SKM-1 treated with dmso at 0.1 percent for 144 hours (cell line): ENCODE data around the gene CLIC5.

ENCODE experiments used
- DNase-seq: peaks from one replicate; lab custom pipeline; 2025; ENCODE audit not compliant: unreplicated experiment; lab: John Stamatoyannopoulos, UW

Gene CLIC5

DNA sequence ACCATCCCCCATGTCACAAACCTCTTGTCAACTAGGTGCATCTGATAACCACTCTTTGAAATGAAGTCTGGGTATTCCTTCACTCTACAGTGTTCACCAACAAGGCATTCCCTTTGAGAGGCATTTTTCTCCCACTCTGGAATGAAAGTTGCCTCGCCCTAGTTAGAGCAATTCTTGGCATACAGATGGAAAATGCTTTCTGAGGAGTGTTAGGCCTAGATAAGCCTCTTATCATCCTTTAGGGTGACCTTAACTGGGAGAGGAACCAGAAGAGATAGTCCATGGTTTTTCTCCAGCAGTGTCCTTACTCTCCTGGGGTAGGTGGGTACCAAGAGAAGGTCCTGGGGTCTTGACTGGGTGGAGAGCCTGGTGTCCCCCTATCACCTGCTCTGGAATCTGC is 14.8 kb downstream of the CLIC5 start:
- no peak for DNase-seq

DNA sequence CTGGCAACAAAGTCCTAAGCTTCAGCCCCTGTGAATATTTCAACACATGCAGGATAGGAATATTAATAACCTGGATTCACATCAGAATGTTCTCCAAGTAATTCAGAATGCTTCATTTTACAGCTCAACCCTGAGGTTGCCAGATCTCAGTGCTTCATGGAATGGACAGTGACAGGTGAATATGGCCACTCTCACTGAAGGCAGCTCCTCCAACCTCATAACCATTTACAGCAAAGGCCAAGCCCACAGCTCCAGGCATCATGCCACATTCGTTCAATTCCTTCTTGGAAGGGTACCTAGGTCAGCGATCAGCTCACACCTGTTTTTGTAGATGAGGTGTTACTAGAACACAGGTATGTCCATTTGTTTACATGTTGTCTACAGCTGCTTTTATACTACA is 17.1 kb downstream of the CLIC5 start:
- no peak for DNase-seq

DNA sequence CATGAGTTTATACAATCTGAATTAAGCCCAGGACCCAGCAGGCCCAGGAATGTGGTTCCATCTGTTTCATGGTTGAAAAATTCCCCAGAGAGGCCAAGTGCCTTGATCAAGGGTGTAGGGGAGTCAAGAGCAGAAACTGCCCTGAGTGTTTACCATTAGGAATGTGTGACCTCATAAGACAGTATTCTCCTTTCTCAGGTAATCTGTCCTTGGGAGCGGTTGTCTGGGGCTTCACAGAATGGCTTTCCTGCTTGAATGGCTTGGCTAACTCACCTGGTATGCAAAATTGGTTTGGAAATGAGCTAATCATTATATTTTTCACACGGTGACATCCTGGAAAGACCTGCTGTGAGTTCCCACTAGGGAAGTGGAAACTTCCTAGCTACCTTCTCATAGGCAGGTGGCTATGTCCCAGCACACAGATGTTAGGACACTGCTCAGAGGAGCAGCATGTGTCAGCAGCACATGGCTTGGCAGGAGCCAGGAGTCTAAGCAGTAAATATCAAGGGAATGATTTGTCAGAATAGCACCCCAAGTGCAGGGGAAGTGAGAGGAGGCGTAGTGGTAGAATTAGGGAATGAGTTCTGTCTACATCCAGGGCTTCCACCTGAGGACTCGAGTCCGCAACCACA is 17.7 kb downstream of the CLIC5 start:
- DNase-seq = no peak

DNA sequence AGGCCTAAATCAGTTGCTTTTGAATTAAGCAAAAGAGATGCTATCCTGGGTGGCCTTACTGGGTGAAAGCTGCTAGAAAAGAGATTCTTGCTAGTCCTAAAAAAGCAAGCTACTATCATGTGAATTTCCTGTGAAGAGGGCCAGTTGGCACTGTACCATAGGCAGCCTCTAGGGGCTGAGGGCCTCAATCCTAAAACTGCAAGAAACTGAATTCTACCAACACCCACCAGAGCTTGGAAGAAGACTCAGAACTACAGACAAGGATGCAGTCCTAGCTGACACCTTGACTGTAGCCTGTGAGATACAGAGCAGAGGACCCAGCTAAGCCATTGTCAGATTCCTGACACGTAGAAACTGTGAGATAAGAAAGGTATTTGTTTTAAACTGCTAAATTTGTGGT is 24.5 kb downstream of the CLIC5 start:
- DNase-seq = no peak

DNA sequence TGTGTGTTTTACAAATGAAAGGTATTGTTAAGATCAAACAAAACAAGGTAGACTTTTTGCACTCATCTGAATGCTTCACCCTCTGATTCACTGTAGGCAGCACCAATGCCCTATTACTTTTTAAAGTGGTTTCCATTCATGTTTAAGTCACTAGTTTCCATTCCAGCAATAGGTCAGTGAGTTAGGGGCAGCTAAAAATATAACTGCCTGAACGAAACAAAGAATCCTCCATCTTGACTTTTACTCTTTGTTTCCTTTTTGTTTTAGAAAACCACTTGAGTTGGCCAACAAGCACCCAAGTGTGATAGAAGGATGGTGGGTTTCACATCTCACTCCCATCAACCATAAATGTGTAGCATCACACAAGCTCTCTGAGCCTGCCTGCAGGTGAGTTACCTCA is 25.5 kb downstream of the CLIC5 start:
- DNase-seq = no peak

DNA sequence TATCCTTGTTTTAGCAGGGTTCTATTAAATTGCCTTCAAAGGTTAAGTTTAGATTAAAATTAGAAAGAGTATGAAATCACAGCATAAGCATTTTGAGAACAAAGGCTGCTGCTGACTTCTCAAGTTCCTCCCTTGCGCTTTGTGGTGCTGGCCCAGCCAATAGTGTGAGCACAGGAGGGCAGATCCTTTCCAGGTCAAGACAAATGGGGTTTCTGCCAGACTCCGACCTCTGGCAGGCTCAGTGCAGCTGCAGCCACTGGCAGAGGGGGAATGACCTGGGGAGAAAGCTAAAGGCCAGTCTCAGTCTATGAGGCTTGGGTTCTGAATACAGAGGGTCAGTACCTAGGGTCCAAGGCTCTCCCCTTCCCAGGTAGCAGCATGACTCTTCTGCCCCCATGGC is 27.0 kb downstream of the CLIC5 start:
- DNase-seq = no peak

DNA sequence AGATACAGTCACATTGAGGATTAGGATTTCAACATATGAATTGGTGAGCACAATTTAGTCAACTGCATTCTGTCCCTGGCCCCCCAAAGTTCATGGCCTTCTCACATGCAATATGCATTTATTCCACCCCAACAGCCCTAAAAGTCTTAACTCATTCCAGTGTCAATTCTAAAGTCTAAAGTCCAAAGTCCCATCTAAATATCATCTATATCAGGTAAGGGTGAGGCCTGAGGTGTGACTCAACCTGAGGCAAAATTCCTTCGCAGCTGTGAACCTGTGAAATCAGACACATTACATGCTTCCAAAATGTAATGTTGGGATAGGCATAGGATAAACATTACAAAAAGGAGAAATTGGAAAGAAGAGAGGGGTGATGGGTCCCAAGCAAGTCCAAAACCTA is 27.8 kb downstream of the CLIC5 start:
- no peak for DNase-seq

DNA sequence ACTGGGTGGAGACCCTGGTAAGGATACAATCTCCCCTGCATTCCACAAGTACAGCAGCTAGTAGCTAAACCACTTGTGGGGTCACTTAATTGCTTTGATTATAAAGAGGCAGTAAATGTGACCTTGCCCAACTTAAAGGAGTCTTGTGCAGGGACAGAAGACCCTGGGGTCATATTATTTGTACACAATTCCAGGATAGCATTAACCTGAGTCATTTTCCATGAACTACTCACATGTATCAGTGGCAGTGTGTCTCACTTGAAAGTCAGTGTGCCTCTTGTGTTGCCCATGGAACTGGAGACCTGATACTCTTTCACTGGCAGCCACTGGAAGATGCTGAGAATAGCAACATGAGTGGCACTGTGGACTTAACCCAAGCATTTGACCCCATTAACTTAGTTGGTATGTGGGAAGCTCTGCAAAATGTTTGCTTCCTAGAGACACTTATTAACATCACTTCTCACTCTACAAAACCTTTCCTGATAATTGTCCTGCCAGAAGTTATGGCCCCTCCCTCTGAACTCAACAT is 28.9 kb downstream of the CLIC5 start:
- DNase-seq = no peak

DNA sequence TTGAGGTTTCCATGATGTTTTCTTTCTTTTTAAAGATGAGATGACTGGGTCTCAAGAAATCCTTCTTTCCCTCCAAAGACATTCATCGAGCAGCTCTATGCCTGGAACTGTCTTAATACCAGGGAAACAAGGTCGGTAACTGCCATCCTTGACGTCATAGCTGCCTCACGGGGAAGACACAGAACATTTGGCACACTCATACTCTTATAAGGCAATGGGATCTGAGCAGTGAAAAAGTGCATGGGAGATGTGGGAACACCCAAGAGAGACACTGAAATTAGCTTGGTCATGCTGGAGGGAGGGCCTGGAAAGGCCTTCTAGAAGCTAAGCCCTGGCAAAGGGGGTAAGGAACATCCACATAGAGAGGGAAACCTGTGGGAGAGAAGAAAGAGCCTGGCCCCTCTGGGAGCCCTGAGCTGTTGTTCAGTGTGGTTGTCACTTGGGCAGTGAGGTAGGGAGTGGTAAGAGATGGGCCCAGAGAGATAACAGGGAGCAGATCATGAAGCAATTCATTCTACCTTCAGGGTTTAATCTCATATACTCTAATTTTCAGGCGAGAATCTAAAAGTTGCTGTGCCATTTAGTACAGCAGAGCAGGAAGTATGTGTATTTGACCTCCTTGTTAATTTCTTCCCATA is 30.8 kb downstream of the CLIC5 start:
- no peak for DNase-seq

DNA sequence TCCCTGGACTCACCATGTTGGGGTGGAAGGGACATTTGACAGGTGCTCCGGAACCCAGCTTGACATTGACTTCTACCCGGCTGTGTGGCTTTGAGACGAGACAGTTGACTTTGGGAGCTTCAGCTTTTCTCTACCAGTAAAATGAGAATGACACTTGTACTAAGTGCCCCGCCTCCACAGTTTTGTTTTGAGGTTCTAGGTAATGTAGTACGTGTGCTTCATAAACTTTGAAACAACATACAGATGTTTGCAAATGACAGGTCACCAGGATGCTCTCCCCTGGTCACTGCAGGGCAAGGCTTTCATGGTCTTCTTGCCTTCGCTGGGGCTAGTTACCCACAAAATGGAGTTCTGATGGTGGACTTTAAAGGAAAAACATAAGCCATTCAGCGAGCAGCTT is 31.3 kb downstream of the CLIC5 start:
- DNase-seq = no peak

DNA sequence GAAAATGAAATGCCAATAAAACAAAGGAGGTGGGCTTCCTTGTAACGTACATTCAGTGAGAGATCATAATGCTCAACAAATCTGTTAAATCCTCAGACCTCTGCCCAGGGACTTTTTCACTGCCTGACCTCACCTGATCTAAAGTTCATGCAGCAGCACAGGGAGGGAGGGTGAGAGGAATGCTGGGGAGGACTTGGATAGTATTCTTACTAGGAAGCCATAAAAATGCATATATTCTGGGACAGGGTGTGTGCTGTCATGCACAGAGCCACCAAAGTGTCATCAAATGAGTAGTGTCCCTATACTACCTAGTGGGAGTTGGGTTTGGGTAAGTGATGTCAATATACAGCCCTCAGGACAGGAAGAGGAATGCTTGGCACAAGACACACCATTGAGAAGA is 32.6 kb downstream of the CLIC5 start:
- DNase-seq = no peak

DNA sequence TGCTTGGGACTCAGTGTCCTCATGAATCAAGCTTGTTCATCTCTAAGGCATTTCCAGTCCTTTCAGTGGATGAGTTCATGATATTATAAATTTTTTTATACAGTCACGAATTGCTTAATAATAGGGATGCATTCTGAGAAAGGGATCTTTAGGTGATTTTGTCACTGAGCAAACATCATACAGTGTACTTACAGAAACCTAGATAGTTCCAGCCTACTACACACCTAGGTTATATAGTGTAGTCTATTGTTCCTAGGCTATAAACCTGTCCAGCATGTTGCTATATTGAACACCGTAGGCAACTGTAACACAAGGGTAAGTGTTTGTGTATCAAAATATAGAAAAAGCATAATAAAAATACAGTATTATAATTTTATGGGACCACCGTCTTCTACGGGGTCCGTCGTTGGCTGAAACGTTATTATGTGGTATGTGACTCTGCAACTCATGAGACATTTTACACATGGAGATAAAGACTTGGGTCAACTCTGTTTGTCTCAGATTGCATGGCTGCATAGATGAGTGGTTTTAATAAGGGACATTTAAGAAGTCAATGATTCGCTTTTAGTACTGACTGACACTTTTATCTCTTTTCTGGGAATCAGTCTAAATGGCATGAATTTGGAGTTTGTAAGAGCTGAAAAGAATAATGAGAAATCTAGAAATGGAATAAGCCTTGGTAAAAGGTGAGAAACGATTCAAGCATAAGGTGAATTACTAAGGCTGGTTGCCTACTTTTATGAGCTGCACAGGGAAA is 33.2 kb downstream of the CLIC5 start:
- no peak for DNase-seq

DNA sequence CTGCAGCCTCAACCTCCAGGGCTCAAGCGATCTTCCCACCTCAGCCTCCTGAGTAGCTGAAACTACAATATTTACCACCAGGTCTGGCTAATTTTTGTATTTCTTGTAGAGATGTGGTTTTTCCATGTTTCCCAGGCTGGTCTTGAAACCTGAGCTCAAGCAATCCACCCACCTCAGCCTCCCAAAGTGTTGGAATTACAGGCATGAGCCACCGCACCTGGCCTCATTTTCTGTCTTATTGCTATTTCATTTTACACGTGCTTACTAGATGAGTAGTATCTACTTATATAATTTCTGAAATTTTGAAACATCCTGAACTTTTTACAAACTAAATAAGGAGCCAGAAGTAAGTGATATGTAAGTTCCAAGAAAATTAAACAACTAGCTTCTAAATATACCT is 34.6 kb downstream of the CLIC5 start:
- no peak for DNase-seq

DNA sequence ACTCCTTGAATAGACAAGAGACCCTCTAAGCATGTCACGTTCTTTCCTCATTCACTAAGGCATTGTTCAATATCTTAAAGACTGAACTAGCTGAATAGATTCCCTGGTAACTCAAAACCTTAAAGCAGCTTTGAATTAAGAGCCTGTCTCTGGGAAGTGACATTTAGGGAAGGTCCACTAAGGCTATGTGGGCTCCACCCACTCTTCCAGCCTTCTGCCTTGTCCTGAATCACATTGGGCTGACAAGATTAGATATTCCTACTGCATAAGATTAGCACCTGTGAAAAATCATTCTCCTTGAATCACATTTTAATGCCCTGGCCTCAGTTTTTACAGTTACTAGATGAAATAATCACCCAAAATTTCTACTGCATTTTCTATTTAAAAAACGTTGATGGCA is 36.3 kb downstream of the CLIC5 start:
- DNase-seq = no peak

DNA sequence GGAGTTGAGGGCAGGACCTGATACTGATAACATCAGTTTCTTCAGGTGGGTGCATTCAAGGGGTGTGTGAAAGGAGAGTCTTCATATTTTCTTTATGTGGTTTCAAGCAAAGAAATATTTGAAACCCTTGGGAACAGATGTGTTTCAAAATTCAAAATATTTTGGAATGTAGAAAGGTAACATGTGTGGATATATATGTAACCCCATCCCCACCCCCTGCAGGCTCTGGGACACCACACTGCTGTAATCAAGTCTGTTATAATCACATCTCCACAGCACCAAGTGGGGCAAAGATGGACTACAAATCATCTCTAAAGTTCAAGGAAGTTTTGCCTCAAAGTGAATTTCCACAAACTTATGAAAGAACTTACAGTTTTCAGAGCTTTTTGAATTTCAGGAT is 41.1 kb downstream of the CLIC5 start:
- DNase-seq = no peak

DNA sequence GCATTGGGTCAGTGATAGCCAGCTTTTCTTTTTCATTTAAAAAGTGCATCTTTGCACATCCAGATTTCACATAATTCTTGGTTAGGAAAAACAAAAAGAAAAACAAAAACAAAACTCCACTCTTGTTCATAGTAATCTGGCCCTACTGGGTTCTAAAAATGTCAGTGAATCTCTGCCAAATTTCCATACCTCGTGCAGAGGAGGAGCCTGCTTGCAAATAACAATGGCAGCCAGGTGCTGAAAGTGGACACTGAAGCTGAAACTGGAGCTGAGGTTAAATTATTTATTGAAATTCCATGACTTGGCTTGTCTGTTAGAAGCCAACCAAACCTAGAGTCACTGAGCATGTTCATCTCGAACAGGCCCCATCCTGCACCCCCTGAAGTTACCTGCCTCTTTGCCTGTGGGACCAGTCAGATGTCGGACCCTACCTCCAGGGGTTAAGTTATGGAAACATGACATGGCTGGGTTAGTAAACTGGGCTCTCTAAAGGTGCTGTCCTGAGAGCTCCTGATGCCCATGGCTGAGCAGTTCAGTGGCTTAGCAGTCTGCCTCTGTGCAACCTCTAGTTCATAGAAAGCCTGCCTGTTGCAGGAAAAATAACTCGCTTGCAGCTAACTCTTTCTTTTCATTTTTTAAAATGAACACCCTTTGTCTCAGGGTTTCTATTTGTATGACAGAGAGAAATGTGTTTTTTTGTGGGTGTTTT is 42.7 kb downstream of the CLIC5 start:
- DNase-seq = no peak

DNA sequence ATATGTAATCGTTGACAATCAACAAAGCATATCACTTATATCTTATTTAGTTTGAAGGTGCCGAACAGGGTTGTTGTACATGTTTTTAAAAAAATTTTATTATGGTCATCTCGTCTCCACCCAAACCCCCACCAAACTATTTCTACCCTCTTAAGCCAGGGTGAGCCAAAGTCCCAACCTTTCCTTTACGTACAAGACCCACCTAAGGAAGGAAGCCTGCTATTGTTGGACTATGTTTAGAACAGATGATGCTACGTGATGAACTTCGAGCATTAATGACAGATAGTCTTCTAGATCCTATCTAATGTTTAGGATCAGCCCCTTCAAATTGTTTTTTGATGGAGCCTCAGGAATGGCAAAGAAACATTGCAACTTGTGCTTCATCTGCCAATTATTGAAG is 44.4 kb downstream of the CLIC5 start:
- no peak for DNase-seq

DNA sequence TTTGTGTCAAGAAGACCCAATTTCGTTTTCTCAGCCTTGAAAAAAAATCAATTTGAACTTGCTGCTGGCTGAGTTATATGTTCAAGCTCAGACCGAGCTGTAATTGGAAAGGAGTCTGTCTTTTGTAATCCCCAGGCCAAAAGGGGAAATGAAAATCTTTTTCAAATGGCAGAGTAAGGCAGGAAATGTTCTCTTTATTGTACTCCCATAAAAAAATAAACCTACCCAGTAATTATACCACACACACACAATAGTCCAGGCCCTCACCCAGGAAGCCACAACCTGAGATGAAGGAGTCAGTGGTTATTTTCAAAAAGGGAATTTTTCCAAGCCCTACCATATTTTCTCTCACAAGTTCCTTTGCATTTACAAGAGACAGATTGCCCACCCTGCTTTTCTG is 45.3 kb downstream of the CLIC5 start:
- DNase-seq = peak; percentile 36

DNA sequence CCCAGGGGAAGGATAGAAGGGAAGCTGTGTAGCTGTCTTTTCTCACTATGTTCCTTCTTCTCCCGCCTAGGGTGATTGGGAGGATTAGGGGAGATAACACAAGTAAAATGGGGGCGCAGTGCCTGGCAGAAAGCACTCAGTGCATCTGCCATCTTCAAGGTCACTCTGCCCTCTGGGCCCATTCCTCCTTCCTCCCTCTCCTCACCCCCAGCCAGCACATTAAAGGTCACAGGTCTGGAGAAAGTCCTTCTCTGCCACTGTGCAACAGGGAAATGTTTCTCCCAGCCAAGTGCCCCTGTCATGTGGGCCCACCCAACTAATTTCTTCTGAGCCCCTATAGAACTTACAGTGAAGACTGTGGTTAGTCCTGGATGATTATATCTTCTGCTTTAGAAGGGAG is 45.8 kb downstream of the CLIC5 start:
- DNase-seq = no peak

DNA sequence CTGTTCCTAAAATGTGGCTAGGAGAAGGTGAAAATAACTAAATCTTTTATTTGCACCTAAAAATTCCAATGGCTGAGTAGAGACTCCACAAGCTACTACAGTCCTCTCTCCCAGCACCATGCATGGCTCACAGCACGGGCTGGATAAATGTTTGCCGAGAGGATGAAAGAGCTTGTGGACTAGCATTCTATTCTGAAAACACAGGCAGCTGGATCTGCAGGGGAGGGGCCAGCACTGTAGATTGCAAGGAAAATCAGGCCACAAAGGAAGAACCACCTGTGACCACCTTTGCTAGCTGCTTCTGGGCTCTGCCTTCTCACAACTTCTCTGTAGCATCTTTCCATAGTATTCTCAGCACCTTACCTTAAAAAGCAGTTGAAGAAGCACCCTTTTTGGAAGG is 46.6 kb downstream of the CLIC5 start:
- no peak for DNase-seq

DNA sequence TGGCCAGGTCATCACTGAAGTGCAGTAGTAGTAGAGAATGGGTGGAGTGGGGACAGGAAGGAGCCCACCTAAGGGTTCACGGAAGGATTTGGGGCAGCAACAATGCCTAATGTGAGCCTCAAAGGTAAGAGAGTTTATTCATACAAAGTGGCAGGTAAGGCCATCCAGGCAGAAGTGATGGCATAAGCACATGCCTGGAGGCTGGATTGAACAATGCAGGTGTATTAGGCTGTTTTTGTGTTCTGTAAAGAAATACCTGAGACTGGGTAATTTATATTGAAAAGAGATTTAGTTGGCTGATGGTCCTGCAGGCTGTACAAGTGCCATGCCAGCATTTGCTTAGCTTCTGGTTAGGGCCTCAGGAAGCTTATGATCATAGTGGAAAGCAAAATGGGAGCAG is 48.3 kb downstream of the CLIC5 start:
- DNase-seq = no peak

DNA sequence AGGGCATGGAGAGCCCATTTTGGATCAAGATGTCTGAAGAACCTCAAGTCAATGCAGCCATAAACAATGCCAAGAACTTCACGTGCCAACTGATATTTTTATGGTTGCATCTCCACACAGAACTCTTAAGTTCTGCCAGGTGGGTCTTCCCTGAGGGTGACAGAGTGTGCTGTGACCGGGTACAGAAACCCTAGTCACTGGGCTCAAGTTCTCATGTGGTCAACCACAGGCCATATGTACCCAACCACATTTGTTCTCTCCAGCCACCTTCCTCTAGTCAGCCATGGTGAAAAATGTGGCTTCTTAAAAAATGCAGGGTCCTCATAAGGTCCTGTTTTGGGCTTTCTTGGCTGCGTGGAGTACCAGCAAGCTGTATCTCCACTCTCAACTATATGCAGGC is 48.9 kb downstream of the CLIC5 start:
- DNase-seq = no peak
